HepG2 (cell line): ENCODE results near the gene KDM2B. TPM values are rescaled to one million over a fixed set of nuclear protein-coding genes. Genes with fewer than 3 reads are reported as not detected.

Source experiments
- ATAC-seq: fragments of 200-7000 bp; cut with Tn5 transposase; 3 replicates; pipeline ENCODE4 v1.9.1; 2020; ENCODE audit warnings: mild to moderate bottlenecking, moderate library complexity
- BruUV-seq: library from RNA; stranded (reverse); fragments of 400-500 nt; replicated peaks from 2 replicates; lab custom pipeline; 2021; lab: Mats Ljungman, UMichigan
- CTCF ChIA-PET: fragments of 300-600 bp; formaldehyde crosslinking; extraction: SDS; loops from one replicate; lab custom pipeline; 2021; ENCODE audit warnings: low total read pairs, inconsistent platforms, low intra/inter-chr PET ratio; lab: Yijun Ruan, JAX
- POLR2A ChIA-PET: fragments of 350-600 bp; sonication (Branson Sonifier 250); formaldehyde crosslinking; loops from one replicate; lab custom pipeline; 2020; ENCODE audit warnings: antibody characterized with exemption, inconsistent platforms; lab: Yijun Ruan, JAX
- DNase-seq: peaks from one replicate; pipeline ENCODE4 v3.0.0-alpha.2; 2015; ENCODE audit warnings: low spot score
- FAIRE-seq: peaks from 3 replicates; lab custom pipeline; 2011; peaks lifted over from hg19 to GRCh38; lab: Jason Lieb, UNC
- H2AFZ ChIP-seq: one replicate; pipeline ENCODE4 v1.6.1; 2011; ENCODE audit warnings: low read length, inconsistent platforms
- H3K27ac ChIP-seq: fragments of 300-600 bp; 3 replicates; pipeline ENCODE4 v1.8.0; 2011; ENCODE audit warnings: mixed run types, mild to moderate bottlenecking, mixed read lengths, low read length, inconsistent platforms; ENCODE audit not compliant: insufficient read depth; ENCODE audit errors: extremely low read length
- H3K27me3 ChIP-seq, 2 experiments: fragments of 200-600 bp in 1 of 2; 2 replicates in 1 of 2; 3 replicates in 1 of 2; pipeline versions ENCODE4 v1.6.0 to v1.8.0; 2011; ENCODE audit warnings: low read length in 2 of 2, mild to moderate bottlenecking in 2 of 2, moderate library complexity in 2 of 2, inconsistent platforms in 1 of 2; ENCODE audit not compliant: insufficient read depth in 2 of 2, control insufficient read depth in 1 of 2
- H3K36me3 ChIP-seq, 2 experiments: fragments of 200-600 bp in 1 of 2; replicated peaks in 1 of 2; 2 replicates in 1 of 2; 3 replicates in 1 of 2; pipeline versions ENCODE4 v1.5.1 to v1.8.0; 2011; ENCODE audit warnings: low read length in 2 of 2, inconsistent platforms in 1 of 2; ENCODE audit not compliant: insufficient read depth in 2 of 2, control insufficient read depth in 1 of 2
- H3K4me1 ChIP-seq: 2 replicates; pipeline ENCODE4 v1.5.1; 2012; ENCODE audit warnings: low read length, inconsistent platforms; ENCODE audit not compliant: insufficient read depth
- H3K4me2 ChIP-seq: 2 replicates; pipeline ENCODE4 v1.6.0; 2011; ENCODE audit warnings: low read depth, low read length, inconsistent platforms
- H3K4me3 ChIP-seq, 3 experiments: fragments of 200-600 bp in 1 of 3; sonication (generic), shearing (Covaris generic) in 1 of 3; replicated peaks in 1 of 3; 2 replicates each; pipeline ENCODE4 v1.5.1; 2011 to 2016; ENCODE audit warnings: low read length in 3 of 3, inconsistent platforms in 2 of 3, low read depth in 2 of 3, mild to moderate bottlenecking in 2 of 3, control low read depth in 1 of 3, mixed read lengths in 1 of 3; ENCODE audit not compliant: insufficient read depth in 1 of 3
- H3K79me2 ChIP-seq: one replicate; pipeline ENCODE4 v1.6.1; 2011; ENCODE audit warnings: low read length, inconsistent platforms; ENCODE audit not compliant: insufficient read depth
- H3K9ac ChIP-seq: 2 replicates; pipeline ENCODE4 v1.6.0; 2011; ENCODE audit warnings: mild to moderate bottlenecking, low read depth, low read length, inconsistent platforms; ENCODE audit not compliant: insufficient read depth
- H3K9me3 ChIP-seq: 2 replicates; pipeline ENCODE4 v1.5.1; 2012; ENCODE audit warnings: mild to moderate bottlenecking, low read length
- H4K20me1 ChIP-seq: 2 replicates; pipeline ENCODE4 v1.6.0; 2011; ENCODE audit warnings: inconsistent platforms, mild to moderate bottlenecking, low read length, moderate library complexity; ENCODE audit not compliant: insufficient read depth
- E2F5 ChIP-seq: sonication (generic); formaldehyde crosslinking; conservative IDR thresholded peaks from 2 replicates; pipeline ENCODE4 v1.4.0; 2020; ENCODE audit warnings: missing genetic modification reagents
- KDM2A ChIP-seq: sonication (generic); formaldehyde crosslinking; IDR thresholded peaks from 2 replicates; pipeline ENCODE4 v1.4.0; 2020; ENCODE audit warnings: low read depth, missing genetic modification reagents, borderline replicate concordance
- TARDBP ChIP-seq: sonication (generic); formaldehyde crosslinking; IDR thresholded peaks from 2 replicates; pipeline ENCODE4 v1.8.0; 2022; ENCODE audit warnings: mild to moderate bottlenecking, missing genetic modification reagents
- ZNF512B ChIP-seq: sonication (generic); formaldehyde crosslinking; IDR thresholded peaks from 2 replicates; pipeline ENCODE4 v1.5.1; 2020; ENCODE audit warnings: missing genetic modification reagents, mild to moderate bottlenecking, borderline replicate concordance
- ZNF552 ChIP-seq: sonication (generic); formaldehyde crosslinking; IDR thresholded peaks from 2 replicates; pipeline ENCODE4 v1.9.0; 2022; ENCODE audit warnings: missing genetic modification reagents, mild to moderate bottlenecking, borderline replicate concordance
- ZNF878 ChIP-seq: sonication (generic); formaldehyde crosslinking; IDR thresholded peaks from 2 replicates; pipeline ENCODE4 v1.8.1; 2023; ENCODE audit warnings: mild to moderate bottlenecking, missing genetic modification reagents, moderate library complexity
- WGBS: methylation state at CpG from one replicate; pipeline ENCODE4 v1.1.6; 2017; ENCODE audit warnings: low lambda C conversion rate; 5-methylcytosine and 5-hydroxymethylcytosine counted together
- in situ Hi-C: cut with HindIII; loops from 2 replicates; pipeline ENCODE4 v1.10.0; 2017; ENCODE audit warnings: low pct_unique_long_range_greater_than_20kb; ENCODE audit not compliant: extremely low pct_ligation_motif_present
- intact Hi-C: fragments of 100-400 bp; cut with micrococcal nuclease; formaldehyde crosslinking; loops from one replicate; pipeline ENCODE4 v1.10.0; 2022; ENCODE audit not compliant: unreplicated experiment
- polyA plus RNA-seq, 8 experiments: library from polyadenylated mRNA; depleted of rRNA in 3 of 8; stranded (reverse) in 7 of 8; unstranded in 1 of 8; fragments of >200 nt; fragmentation: Illumina TruSeq in 4 of 8; extraction: Trizol in 4 of 8; gene quantifications; 2 replicates each; pipeline versions ENCODE4 v1.2.1 to v1.2.3, GENCODE V29; 2011 to 2016; ENCODE audit warnings: low read depth in 4 of 8, missing spikeins in 1 of 8, mixed read lengths in 1 of 8; ENCODE audit not compliant: insufficient read depth in 1 of 8
- total RNA-seq, 5 experiments: library from RNA; depleted of rRNA; stranded (reverse); fragments of >200 nt; fragmentation: Illumina TruSeq; extraction: Trizol; gene quantifications; 2 replicates each; pipeline ENCODE4 v1.2.3, GENCODE V29; 2016; ENCODE audit warnings: low read depth in 1 of 5

Gene KDM2B
- total and polyA plus RNA-seq, 2 of the 13 experiments (the other 11 are each of a cell fraction or from before 2014, with no cell fraction given): 17.5 to 26.1 TPM

GRCh38 chr12:121446750-121447149, 134.1 kb downstream of the KDM2B start (continued):
- TF ChIP-seq ZNF512B (CRISPR knock-in tag) (no peak), E2F5 (CRISPR knock-in tag) (no peak), TARDBP (CRISPR knock-in tag) (no peak), KDM2A (CRISPR knock-in tag) (no peak), ZNF878 (CRISPR knock-in tag) (no peak)

- WGBS: 100% methylated on average over 1 of the region's 4 CpGs
These were observed 136.0 kb downstream of the KDM2B start for GRCh38 chr12:121444842-121445202.

More at GRCh38 chr12:121444842-121445202, 136.0 kb downstream of the KDM2B start:
- no peak overlapping the region for H3K9ac ChIP-seq
- no peak overlapping the region for H3K4me2 ChIP-seq
- in situ Hi-C loops: loop anchor here (5.0 kb wide), 1 partner anchor 98 kb away; no protein-coding TSS in a partner anchor
- no peak overlapping the region for H3K27ac ChIP-seq
- H3K36me3 ChIP-seq: peaks cover 23 to 54% of the 10 kb centered on the region in 2 experiments
- no peak for DNase-seq
- CTCF ChIA-PET: no interaction called here
- POLR2A ChIA-PET: no interaction called here
- intact Hi-C loops: no loop called here
- FAIRE-seq: no peak
- no peaks in the 10 kb centered on the region for H3K9me3 ChIP-seq
- H3K4me3 ChIP-seq: no peak overlapping the region
- no peaks in the 10 kb centered on the region for H4K20me1 ChIP-seq
- no peaks in the 10 kb centered on the region for H3K27me3 ChIP-seq
- peaks cover 2% of the 10 kb centered on the region for H3K79me2 ChIP-seq
- no peak for TF ChIP-seq ZNF552 (CRISPR knock-in tag)
- no peak overlapping the region for H2AFZ ChIP-seq
- no peak for ATAC-seq
- H3K4me1 ChIP-seq: peaks cover 7% of the 10 kb centered on the region; the same call in 1 of the 2 replicates
- BruUV-seq: no TSS peak
